GM12878 (cell line): ENCODE data around the gene ODR4. TPM values are rescaled to one million over a fixed set of nuclear protein-coding genes. Genes with fewer than 3 reads are reported as not detected.

Source experiments
- FOXK2 ChIP-seq: fragments of 450-650 bp; IDR thresholded peaks from 2 replicates; pipeline ENCODE4 v1.6.1; 2017; ENCODE audit warnings: mild to moderate bottlenecking, moderate library complexity
- FOXM1 ChIP-seq: IDR thresholded peaks from 2 replicates; pipeline ENCODE4 v1.6.1; 2012; ENCODE audit warnings: low read depth, mild to moderate bottlenecking, inconsistent platforms, low read length, moderate library complexity
- IKZF1 ChIP-seq: fragments of 450-650 bp; conservative IDR thresholded peaks from 2 replicates; pipeline ENCODE4 v1.6.1; 2017; ENCODE audit warnings: antibody characterized with exemption, mild to moderate bottlenecking
- MTA2 ChIP-seq: fragments of 450-650 bp; IDR thresholded peaks from 2 replicates; pipeline ENCODE4 v1.6.1; 2016; ENCODE audit warnings: low read depth, mild to moderate bottlenecking, moderate library complexity
- MXI1 ChIP-seq: fragments of 150-350 bp; IDR thresholded peaks from 2 replicates; pipeline ENCODE4 v1.6.1; 2011; ENCODE audit warnings: low read depth, mild to moderate bottlenecking, inconsistent platforms, low read length, improper control_type of control experiment
- RB1 ChIP-seq: fragments of 450-650 bp; formaldehyde crosslinking; IDR thresholded peaks from 2 replicates; pipeline ENCODE4 v1.6.1; 2017; ENCODE audit warnings: mild to moderate bottlenecking, borderline replicate concordance
- RFX5 ChIP-seq: IDR thresholded peaks from 2 replicates; pipeline ENCODE4 v1.6.1; 2011; ENCODE audit warnings: low read depth, low read length, improper control_type of control experiment
- SMC3 ChIP-seq: IDR thresholded peaks from 2 replicates; pipeline ENCODE4 v1.6.1; 2011; ENCODE audit warnings: low read length, improper control_type of control experiment, borderline replicate concordance
- SUPT20H ChIP-seq: IDR thresholded peaks from 2 replicates; pipeline ENCODE4 v1.6.1; 2011; ENCODE audit warnings: low read depth, mild to moderate bottlenecking, low read length, moderate library complexity, borderline replicate concordance; ENCODE audit not compliant: control insufficient read depth
- TBL1XR1 ChIP-seq: IDR thresholded peaks from 2 replicates; pipeline ENCODE4 v1.6.1; 2012; ENCODE audit warnings: low read depth, low read length, improper control_type of control experiment
- TCF7 ChIP-seq: IDR thresholded peaks from 2 replicates; pipeline ENCODE4 v1.6.1; 2014; ENCODE audit warnings: antibody characterized with exemption, borderline replicate concordance
- polyA plus RNA-seq, 11 experiments: library from polyadenylated mRNA; depleted of rRNA in 4 of 11; unstranded in 6 of 11; stranded (reverse) in 5 of 11; fragments of >200 nt; fragmentation: Nextera tagmentation in 4 of 11; fragmentation: Illumina TruSeq in 1 of 11; extraction: Ambion mirVana in 4 of 11; extraction: Trizol in 1 of 11; gene quantifications; 1 replicate in 1 of 11; 2 replicates in 10 of 11; pipeline versions ENCODE4 v1.2.1 to v1.2.3, GENCODE V29; 2011 to 2016; ENCODE audit warnings: inconsistent platforms in 2 of 11, missing spikeins in 2 of 11, low read depth in 1 of 11
- total RNA-seq, 4 experiments: library from RNA; depleted of rRNA in 3 of 4; stranded (reverse); fragments of >200 nt in 3 of 4; fragmentation: Illumina TruSeq in 1 of 4; extraction: Trizol in 1 of 4; gene quantifications; 2 replicates each; pipeline versions ENCODE4 v1.2.1 to v1.2.3, GENCODE V29; 2013 to 2021
- TF ChIP-seq, protein P1 (sequence below): fragments of 450-650 bp; IDR thresholded peaks from 2 replicates; pipeline ENCODE4 v1.6.1; 2018; ENCODE audit warnings: mild to moderate bottlenecking, low read depth, moderate library complexity; ENCODE audit not compliant: partially characterized antibody
- TF ChIP-seq, protein P2 (sequence below): fragments of 450-650 bp; formaldehyde crosslinking; IDR thresholded peaks from 2 replicates; pipeline ENCODE4 v1.5.0; 2022; ENCODE audit warnings: mild to moderate bottlenecking, missing genetic modification characterization
- TF ChIP-seq, protein P3 (sequence below): fragments of 450-650 bp; IDR thresholded peaks from 2 replicates; pipeline ENCODE4 v1.6.1; 2017; ENCODE audit warnings: mild to moderate bottlenecking, low read depth, inconsistent platforms; ENCODE audit not compliant: poor library complexity, severe bottlenecking
- TF ChIP-seq, protein P4 (sequence below), 3 experiments: IDR thresholded peaks in 2 of 3; conservative IDR thresholded peaks in 1 of 3; 2 replicates each; pipeline ENCODE4 v1.5.1; 2011; ENCODE audit warnings: low read depth in 3 of 3, low read length in 3 of 3, mild to moderate bottlenecking in 3 of 3, control low read depth in 2 of 3, moderate library complexity in 2 of 3, inconsistent platforms in 1 of 3, mixed read lengths in 1 of 3; ENCODE audit not compliant: control insufficient read depth in 2 of 3, insufficient read depth in 1 of 3; ENCODE audit errors: extremely low read depth in 1 of 3
- TF ChIP-seq, protein P5 (sequence below): IDR thresholded peaks from 2 replicates; pipeline ENCODE4 v1.6.1; 2012; ENCODE audit warnings: low read depth, low read length, improper control_type of control experiment

ODR4 gene
- total and polyA plus RNA-seq, 10 of the 15 experiments (the other 5 are each of a cell fraction or from before 2014, with no cell fraction given): 10.4 to 19.4 (median 13.3) TPM

DNA sequence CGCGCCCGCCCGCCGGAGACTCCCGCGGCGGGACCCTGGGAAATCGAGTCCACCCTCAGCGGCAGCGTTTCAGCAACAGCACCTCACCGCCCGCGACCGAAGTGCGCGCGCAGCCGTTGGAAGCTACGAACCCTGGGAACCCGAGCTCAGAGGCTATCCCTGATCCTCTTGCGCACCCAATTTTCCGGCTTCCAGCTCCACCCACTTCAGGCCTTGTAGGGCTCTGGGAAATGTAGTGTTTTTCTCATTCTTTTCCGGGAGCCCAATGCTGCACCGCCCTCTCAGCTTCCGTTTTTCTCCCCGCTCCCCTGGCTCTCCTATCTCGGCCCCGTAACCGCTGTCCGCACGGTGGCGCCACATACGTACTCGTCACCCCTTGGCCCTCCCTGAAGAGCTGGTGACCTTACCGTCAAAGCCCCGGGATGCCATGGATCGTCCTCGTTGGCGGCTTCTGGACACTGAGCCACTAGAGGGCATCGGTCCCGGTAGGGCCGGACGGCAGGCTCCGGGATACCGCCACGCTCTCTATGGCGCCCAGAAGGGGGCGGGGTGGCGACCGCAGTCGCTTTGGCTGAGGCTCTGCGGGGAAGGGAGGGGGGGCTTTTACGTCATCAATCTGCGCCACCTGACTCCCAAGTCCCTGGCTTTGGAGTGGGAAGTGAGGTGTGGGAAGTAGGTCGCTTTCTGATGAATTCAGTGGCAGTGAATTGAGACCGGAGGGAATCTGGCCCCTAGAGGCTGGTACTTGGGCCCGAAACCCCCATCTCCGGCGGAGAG, at the start of gene ODR4, which contains the start of gene TPR (continued):
- TF ChIP-seq, protein P1, sequence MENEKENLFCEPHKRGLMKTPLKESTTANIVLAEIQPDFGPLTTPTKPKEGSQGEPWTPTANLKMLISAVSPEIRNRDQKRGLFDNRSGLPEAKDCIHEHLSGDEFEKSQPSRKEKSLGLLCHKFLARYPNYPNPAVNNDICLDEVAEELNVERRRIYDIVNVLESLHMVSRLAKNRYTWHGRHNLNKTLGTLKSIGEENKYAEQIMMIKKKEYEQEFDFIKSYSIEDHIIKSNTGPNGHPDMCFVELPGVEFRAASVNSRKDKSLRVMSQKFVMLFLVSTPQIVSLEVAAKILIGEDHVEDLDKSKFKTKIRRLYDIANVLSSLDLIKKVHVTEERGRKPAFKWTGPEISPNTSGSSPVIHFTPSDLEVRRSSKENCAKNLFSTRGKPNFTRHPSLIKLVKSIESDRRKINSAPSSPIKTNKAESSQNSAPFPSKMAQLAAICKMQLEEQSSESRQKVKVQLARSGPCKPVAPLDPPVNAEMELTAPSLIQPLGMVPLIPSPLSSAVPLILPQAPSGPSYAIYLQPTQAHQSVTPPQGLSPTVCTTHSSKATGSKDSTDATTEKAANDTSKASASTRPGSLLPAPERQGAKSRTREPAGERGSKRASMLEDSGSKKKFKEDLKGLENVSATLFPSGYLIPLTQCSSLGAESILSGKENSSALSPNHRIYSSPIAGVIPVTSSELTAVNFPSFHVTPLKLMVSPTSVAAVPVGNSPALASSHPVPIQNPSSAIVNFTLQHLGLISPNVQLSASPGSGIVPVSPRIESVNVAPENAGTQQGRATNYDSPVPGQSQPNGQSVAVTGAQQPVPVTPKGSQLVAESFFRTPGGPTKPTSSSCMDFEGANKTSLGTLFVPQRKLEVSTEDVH: peak; percentile 73
- TF ChIP-seq TBL1XR1 (peak; percentile 40; the same call in 1 of the 2 replicates), SUPT20H (no peak), RFX5 (0 out of 2 replicates have a peak, but pooled peaks have one; percentile 6), FOXK2 (no peak), SMC3 (peak; percentile 48; the same call in 1 of the 2 replicates), MTA2 (peak; percentile 44; the same call in 1 of the 2 replicates), RB1 (peak; percentile 87; the same call in 1 of the 2 replicates), MXI1 (peak; percentile 20; the same call in 1 of the 2 replicates), IKZF1 (peak; percentile 100), TCF7 (no peak), FOXM1 (no peak; the same call in 1 of the 2 replicates)
- TF ChIP-seq, protein P2, sequence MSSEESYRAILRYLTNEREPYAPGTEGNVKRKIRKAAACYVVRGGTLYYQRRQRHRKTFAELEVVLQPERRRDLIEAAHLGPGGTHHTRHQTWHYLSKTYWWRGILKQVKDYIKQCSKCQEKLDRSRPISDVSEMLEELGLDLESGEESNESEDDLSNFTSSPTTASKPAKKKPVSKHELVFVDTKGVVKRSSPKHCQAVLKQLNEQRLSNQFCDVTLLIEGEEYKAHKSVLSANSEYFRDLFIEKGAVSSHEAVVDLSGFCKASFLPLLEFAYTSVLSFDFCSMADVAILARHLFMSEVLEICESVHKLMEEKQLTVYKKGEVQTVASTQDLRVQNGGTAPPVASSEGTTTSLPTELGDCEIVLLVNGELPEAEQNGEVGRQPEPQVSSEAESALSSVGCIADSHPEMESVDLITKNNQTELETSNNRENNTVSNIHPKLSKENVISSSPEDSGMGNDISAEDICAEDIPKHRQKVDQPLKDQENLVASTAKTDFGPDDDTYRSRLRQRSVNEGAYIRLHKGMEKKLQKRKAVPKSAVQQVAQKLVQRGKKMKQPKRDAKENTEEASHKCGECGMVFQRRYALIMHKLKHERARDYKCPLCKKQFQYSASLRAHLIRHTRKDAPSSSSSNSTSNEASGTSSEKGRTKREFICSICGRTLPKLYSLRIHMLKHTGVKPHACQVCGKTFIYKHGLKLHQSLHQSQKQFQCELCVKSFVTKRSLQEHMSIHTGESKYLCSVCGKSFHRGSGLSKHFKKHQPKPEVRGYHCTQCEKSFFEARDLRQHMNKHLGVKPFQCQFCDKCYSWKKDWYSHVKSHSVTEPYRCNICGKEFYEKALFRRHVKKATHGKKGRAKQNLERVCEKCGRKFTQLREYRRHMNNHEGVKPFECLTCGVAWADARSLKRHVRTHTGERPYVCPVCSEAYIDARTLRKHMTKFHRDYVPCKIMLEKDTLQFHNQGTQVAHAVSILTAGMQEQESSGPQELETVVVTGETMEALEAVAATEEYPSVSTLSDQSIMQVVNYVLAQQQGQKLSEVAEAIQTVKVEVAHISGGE: no peak
- TF ChIP-seq, protein P3, sequence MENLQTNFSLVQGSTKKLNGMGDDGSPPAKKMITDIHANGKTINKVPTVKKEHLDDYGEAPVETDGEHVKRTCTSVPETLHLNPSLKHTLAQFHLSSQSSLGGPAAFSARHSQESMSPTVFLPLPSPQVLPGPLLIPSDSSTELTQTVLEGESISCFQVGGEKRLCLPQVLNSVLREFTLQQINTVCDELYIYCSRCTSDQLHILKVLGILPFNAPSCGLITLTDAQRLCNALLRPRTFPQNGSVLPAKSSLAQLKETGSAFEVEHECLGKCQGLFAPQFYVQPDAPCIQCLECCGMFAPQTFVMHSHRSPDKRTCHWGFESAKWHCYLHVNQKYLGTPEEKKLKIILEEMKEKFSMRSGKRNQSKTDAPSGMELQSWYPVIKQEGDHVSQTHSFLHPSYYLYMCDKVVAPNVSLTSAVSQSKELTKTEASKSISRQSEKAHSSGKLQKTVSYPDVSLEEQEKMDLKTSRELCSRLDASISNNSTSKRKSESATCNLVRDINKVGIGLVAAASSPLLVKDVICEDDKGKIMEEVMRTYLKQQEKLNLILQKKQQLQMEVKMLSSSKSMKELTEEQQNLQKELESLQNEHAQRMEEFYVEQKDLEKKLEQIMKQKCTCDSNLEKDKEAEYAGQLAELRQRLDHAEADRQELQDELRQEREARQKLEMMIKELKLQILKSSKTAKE: peak; percentile 67
- TF ChIP-seq, protein P4, sequence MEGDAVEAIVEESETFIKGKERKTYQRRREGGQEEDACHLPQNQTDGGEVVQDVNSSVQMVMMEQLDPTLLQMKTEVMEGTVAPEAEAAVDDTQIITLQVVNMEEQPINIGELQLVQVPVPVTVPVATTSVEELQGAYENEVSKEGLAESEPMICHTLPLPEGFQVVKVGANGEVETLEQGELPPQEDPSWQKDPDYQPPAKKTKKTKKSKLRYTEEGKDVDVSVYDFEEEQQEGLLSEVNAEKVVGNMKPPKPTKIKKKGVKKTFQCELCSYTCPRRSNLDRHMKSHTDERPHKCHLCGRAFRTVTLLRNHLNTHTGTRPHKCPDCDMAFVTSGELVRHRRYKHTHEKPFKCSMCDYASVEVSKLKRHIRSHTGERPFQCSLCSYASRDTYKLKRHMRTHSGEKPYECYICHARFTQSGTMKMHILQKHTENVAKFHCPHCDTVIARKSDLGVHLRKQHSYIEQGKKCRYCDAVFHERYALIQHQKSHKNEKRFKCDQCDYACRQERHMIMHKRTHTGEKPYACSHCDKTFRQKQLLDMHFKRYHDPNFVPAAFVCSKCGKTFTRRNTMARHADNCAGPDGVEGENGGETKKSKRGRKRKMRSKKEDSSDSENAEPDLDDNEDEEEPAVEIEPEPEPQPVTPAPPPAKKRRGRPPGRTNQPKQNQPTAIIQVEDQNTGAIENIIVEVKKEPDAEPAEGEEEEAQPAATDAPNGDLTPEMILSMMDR (IDR thresholded peaks at IDR 0.05 in 2 of 3, conservative IDR thresholded peaks at IDR 0.05 in 1 of 3; ENCODE audit: control insufficient read depth in 2 of 3, extremely low read depth in 1 of 3, insufficient read depth in 1 of 3, low read depth in 3 of 3, low read length in 3 of 3): peak; percentile 83 to 99 (median 98)
- TF ChIP-seq, protein P5, sequence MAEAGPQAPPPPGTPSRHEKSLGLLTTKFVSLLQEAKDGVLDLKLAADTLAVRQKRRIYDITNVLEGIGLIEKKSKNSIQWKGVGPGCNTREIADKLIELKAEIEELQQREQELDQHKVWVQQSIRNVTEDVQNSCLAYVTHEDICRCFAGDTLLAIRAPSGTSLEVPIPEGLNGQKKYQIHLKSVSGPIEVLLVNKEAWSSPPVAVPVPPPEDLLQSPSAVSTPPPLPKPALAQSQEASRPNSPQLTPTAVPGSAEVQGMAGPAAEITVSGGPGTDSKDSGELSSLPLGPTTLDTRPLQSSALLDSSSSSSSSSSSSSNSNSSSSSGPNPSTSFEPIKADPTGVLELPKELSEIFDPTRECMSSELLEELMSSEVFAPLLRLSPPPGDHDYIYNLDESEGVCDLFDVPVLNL: no peak; the same call in 1 of the 2 replicates
